ENCODE results near the gene MESP2.

The MESP2 gene

GRCh38 chr15:89777073-89777751, 1.1 kb downstream of the MESP2 start:
- intact Hi-C loops (cut with DNase I; ENCODE audit: low total_unique reads), result no loop called here
- DNase-seq, result no peak
- no peak for TF ChIP-seq CTCF (IDR thresholded peaks at IDR 0.05)
- Histone ChIP-seq H3K27ac (peak overlapping the region; percentile 41 to 51), H3K9me3 (no peaks in the 10 kb centered on the region), H3K4me1 (peaks cover 0 to 30% (median 10%) of the 10 kb centered on the region in 4 donors), H3K4me3 (peak overlapping the region; percentile 47 to 53), H3K27me3 (no peaks in the 10 kb centered on the region), H3K36me3 (no peaks in the 10 kb centered on the region)

- intact Hi-C loops (cut with DNase I; ENCODE audit: low total_unique reads), result no loop called here
- no peaks in the 10 kb centered on the region for H3K36me3 ChIP-seq
- TF ChIP-seq CTCF (IDR thresholded peaks at IDR 0.05), result no peak
- H3K4me1 ChIP-seq, result peaks cover 0 to 30% (median 10%) of the 10 kb centered on the region in 4 donors
- DNase-seq, result no peak
- no peak overlapping the region for H3K4me3 ChIP-seq
- H3K9me3 ChIP-seq, result no peaks in the 10 kb centered on the region
- H3K27me3 ChIP-seq, result no peaks in the 10 kb centered on the region
- H3K27ac ChIP-seq, result no peak overlapping the region
Observed at GRCh38 chr15:89777782-89778380, 1.7 kb downstream of the MESP2 start.

- intact Hi-C loops (cut with DNase I; ENCODE audit: low total_unique reads), result no loop called here
- Histone ChIP-seq H3K4me1 (peaks cover 0 to 30% (median 10%) of the 10 kb centered on the region in 4 donors), H3K9me3 (no peaks in the 10 kb centered on the region), H3K27me3 (no peaks in the 10 kb centered on the region), H3K4me3 (no peak overlapping the region), H3K27ac (no peak overlapping the region), H3K36me3 (no peaks in the 10 kb centered on the region)
- no peak for DNase-seq
- TF ChIP-seq CTCF (IDR thresholded peaks at IDR 0.05), result no peak
Observed at GRCh38 chr15:89778861-89779260, 2.7 kb downstream of the MESP2 start.

- no peaks in the 10 kb centered on the region for H3K9me3 ChIP-seq
- no peak overlapping the region for H3K27ac ChIP-seq
- intact Hi-C loops (cut with DNase I; ENCODE audit: low total_unique reads), result no loop called here
- H3K4me1 ChIP-seq, result peaks cover 0 to 28% (median 10%) of the 10 kb centered on the region in 4 donors
- TF ChIP-seq CTCF (IDR thresholded peaks at IDR 0.05), result no peak
- DNase-seq, result no peak
- H3K4me3 ChIP-seq, result no peak overlapping the region
- H3K36me3 ChIP-seq, result no peaks in the 10 kb centered on the region
- H3K27me3 ChIP-seq, result no peaks in the 10 kb centered on the region
Observed at GRCh38 chr15:89780601-89781000, 4.5 kb downstream of the MESP2 start.

- no peak for DNase-seq
Observed at GRCh38 chr15:89781055-89781454, 4.9 kb downstream of the MESP2 start.

More at GRCh38 chr15:89781055-89781454, 4.9 kb downstream of the MESP2 start:
- no peak overlapping the region for H3K4me3 ChIP-seq
- H3K27ac ChIP-seq, result no peak overlapping the region
- peaks cover 0 to 23% (median 6%) of the 10 kb centered on the region in 4 donors for H3K4me1 ChIP-seq
- H3K9me3 ChIP-seq, result no peaks in the 10 kb centered on the region
- H3K27me3 ChIP-seq, result no peaks in the 10 kb centered on the region
- intact Hi-C loops (cut with DNase I; ENCODE audit: low total_unique reads), result no loop called here
- no peak for TF ChIP-seq CTCF (IDR thresholded peaks at IDR 0.05)
- no peaks in the 10 kb centered on the region for H3K36me3 ChIP-seq

Data from tibial artery (tissue), 4 donors.